Fibroblast of skin of right quadriceps (primary cell): ENCODE measurements around the gene ADAD2.

ENCODE experiments used
- DNase-seq: peaks from one replicate; pipeline ENCODE4 v3.0.0-alpha.2; 2013

Gene ADAD2

GRCh38 chr16:84227548-84227947, 36.6 kb downstream of the ADAD2 start:
- DNase-seq, result no peak

GRCh38 chr16:84228256-84228838, 37.4 kb downstream of the ADAD2 start:
- DNase-seq, result peak; percentile 70

- DNase-seq, result no peak
Observed at GRCh38 chr16:84229471-84229870, 38.5 kb downstream of the ADAD2 start.

GRCh38 chr16:84232060-84232459, 41.1 kb downstream of the ADAD2 start:
- DNase-seq, result no peak

GRCh38 chr16:84232969-84233368, 42.0 kb downstream of the ADAD2 start:
- DNase-seq, result no peak

GRCh38 chr16:84233748-84234147, 42.8 kb downstream of the ADAD2 start:
- no peak for DNase-seq

- no peak for DNase-seq
Observed at GRCh38 chr16:84234321-84235241, 43.6 kb downstream of the ADAD2 start.

- DNase-seq, result no peak
Observed at GRCh38 chr16:84236671-84237070, 45.7 kb downstream of the ADAD2 start.

- DNase-seq, result no peak
Observed at GRCh38 chr16:84237994-84238750, 47.2 kb downstream of the ADAD2 start.

- no peak for DNase-seq
Observed at GRCh38 chr16:84239141-84239769, 48.3 kb downstream of the ADAD2 start.

GRCh38 chr16:84239909-84240308, 49.0 kb downstream of the ADAD2 start, which contains the start of gene KCNG4:
Gene KCNG4, minus strand, starts transcription at chr16:84240012. Its CDS starts 2,527 bp downstream, at chr16:84237485.
- DNase-seq, result no peak

- no peak for DNase-seq
Observed at GRCh38 chr16:84240455-84240854, 49.5 kb downstream of the ADAD2 start.

- no peak for DNase-seq
Observed at GRCh38 chr16:84241778-84242177, 50.8 kb downstream of the ADAD2 start.

GRCh38 chr16:84242839-84243238, 51.9 kb downstream of the ADAD2 start:
- no peak for DNase-seq

GRCh38 chr16:84243732-84244131, 52.8 kb downstream of the ADAD2 start:
- DNase-seq, result no peak

GRCh38 chr16:84244728-84245127, 53.8 kb downstream of the ADAD2 start:
- DNase-seq, result no peak

- no peak for DNase-seq
Observed at GRCh38 chr16:84245956-84246678, 55.2 kb downstream of the ADAD2 start.

GRCh38 chr16:84246679-84247077, 55.7 kb downstream of the ADAD2 start:
- DNase-seq, result no peak
